ENCODE measurements around the gene DNAH2. TPM values are rescaled to one million over a fixed set of nuclear protein-coding genes. Genes with fewer than 3 reads are reported as not detected.
A peak's percentile ranks its signal among the peaks of the same experiment; 100 is the strongest.

Gene DNAH2
- total RNA-seq, 1 donor from 2014 or later, result 0.09 TPM

- peaks cover 11% of the 10 kb centered on the region for H3K27me3 Mint-ChIP-seq (ENCODE audit: insufficient read depth, low read depth)
- Histone ChIP-seq H2AFZ (replicated peaks) (no peak overlapping the region), H3K9ac (no peak overlapping the region), H3F3A (ENCODE audit: low read depth) (peaks cover 80% of the 10 kb centered on the region), H3K36me3 (peaks cover 9% of the 10 kb centered on the region), H3K27ac (no peak overlapping the region), H3K4me2 (peak overlapping the region; percentile 94), H3K4me3 (peak overlapping the region; percentile 74), H3K27me3 (peaks cover 16% of the 10 kb centered on the region), H4K20me1 (ENCODE audit: low read depth) (peaks cover 76% of the 10 kb centered on the region), H3K9me3 (ENCODE audit: low read depth) (no peaks in the 10 kb centered on the region), H3K79me2 (ENCODE audit: low read depth) (peaks cover 15% of the 10 kb centered on the region), H3K4me1 (peaks cover 43% of the 10 kb centered on the region)
- no peaks in the 10 kb centered on the region for H3K9me3 Mint-ChIP-seq
- peak overlapping the region; percentile 73 for H3K4me3 Mint-ChIP-seq
- peaks cover 17% of the 10 kb centered on the region for H3K36me3 Mint-ChIP-seq
- peaks cover 21% of the 10 kb centered on the region for H3K4me1 Mint-ChIP-seq
- no peak overlapping the region for H3K27ac Mint-ChIP-seq
- peak; percentile 65 for DNase-seq (ENCODE audit: low spot score)
- TF ChIP-seq CTCF (IDR thresholded peaks at IDR 0.05) (no peak), EZH2 (IDR thresholded peaks at IDR 0.05) (no peak), EZH2phosphoT487 (IDR thresholded peaks at IDR 0.05) (no peak)
Measured at GRCh38 chr17:7853691-7854038, 136.1 kb downstream of the DNAH2 start.

DNA sequence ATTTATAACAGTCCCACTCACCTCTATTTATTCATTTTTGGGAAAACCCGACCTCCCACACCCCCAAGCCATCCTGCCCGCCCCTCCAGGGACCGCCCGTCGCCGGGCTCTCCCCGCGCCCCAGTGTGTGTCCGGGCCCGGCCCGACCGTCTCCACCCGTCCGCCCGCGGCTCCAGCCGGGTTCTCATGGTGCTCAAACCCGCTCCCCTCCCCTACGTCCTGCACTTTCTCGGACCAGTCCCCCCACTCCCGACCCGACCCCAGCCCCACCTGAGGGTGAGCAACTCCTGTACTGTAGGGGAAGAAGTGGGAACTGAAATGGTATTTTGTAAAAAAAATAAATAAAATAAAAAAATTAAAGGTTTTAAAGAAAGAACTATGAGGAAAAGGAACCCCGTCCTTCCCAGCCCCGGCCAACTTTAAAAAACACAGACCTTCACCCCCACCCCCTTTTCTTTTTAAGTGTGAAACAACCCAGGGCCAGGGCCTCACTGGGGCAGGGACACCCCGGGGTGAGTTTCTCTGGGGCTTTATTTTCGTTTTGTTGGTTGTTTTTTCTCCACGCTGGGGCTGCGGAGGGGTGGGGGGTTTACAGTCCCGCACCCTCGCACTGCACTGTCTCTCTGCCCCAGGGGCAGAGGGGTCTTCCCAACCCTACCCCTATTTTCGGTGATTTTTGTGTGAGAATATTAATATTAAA, 136.7 kb downstream of the DNAH2 start:
- peaks cover 16% of the 10 kb centered on the region for H3K27me3 ChIP-seq
- Mint-ChIP-seq H3K27me3 (ENCODE audit: insufficient read depth, low read depth) (peaks cover 11% of the 10 kb centered on the region), H3K9me3 (no peaks in the 10 kb centered on the region), H3K4me3 (peak overlapping the region; percentile 73), H3K36me3 (peaks cover 17% of the 10 kb centered on the region), H3K4me1 (peaks cover 21% of the 10 kb centered on the region), H3K27ac (no peak overlapping the region)
- H3F3A ChIP-seq (ENCODE audit: low read depth), result peaks cover 85% of the 10 kb centered on the region
- no peak overlapping the region for H3K27ac ChIP-seq
- peaks cover 71% of the 10 kb centered on the region for H4K20me1 ChIP-seq (ENCODE audit: low read depth)
- no peak overlapping the region for H2AFZ ChIP-seq (replicated peaks)
- TF ChIP-seq EZH2phosphoT487 (IDR thresholded peaks at IDR 0.05) (no peak), CTCF (IDR thresholded peaks at IDR 0.05) (no peak), EZH2 (IDR thresholded peaks at IDR 0.05) (no peak)
- H3K4me2 ChIP-seq, result peak overlapping the region; percentile 94
- peak; percentile 59 for DNase-seq (ENCODE audit: low spot score)
- H3K79me2 ChIP-seq (ENCODE audit: low read depth), result peaks cover 20% of the 10 kb centered on the region
- H3K4me3 ChIP-seq, result peak overlapping the region; percentile 74
- no peak overlapping the region for H3K9ac ChIP-seq
- peaks cover 9% of the 10 kb centered on the region for H3K36me3 ChIP-seq
- peaks cover 46% of the 10 kb centered on the region for H3K4me1 ChIP-seq
- no peaks in the 10 kb centered on the region for H3K9me3 ChIP-seq (ENCODE audit: low read depth)

DNA sequence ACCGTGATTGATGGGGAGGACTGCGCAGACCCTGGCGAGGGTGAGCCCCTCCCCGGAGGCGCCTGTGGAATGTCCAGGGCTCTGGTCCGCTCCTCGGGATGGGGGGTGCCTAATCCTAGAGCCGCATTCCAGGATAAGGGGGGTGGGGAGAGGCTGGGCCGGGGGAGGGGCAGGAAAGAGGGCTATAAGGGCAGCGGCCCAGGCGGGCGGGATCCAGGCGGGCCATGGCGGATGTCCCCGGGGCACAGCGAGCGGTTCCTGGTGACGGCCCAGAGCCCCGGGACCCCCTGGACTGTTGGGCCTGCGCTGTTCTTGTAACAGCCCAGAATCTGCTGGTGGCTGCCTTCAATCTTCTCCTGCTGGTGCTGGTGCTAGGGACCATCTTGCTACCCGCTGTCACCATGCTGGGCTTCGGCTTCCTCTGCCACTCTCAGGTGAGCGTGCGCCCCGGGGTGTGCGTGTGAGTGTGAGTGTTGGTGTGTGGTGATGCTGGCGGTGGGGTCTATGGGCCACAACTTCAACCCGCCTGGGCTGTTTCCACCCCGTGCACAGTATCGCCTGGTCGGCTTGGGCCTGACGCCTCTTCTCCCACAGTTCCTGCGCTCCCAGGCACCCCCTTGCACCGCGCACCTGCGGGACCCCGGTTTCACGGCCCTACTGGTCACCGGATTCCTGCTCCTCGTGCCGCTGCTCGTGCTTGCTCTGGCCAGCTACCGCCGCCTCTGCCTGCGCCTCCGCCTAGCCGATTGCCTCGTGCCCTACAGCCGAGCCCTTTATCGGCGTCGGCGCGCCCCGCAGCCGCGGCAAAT, 137.5 kb downstream of the DNAH2 start, which contains the start of gene TMEM88:
Gene TMEM88, plus strand, starts transcription at position 216 of the 809 bp plus-strand sequence. Its CDS starts 9 bp downstream, at position 225.
- no peak within 1 kb of the TSS for H2AFZ ChIP-seq (replicated peaks)
- no peak for TF ChIP-seq CTCF (IDR thresholded peaks at IDR 0.05)
- TF ChIP-seq EZH2 (IDR thresholded peaks at IDR 0.05), result no peak
- no peak for TF ChIP-seq EZH2phosphoT487 (IDR thresholded peaks at IDR 0.05)
- peaks cover 79% of the 10 kb centered on the region for H3F3A ChIP-seq (ENCODE audit: low read depth)
- no peak within 1 kb of the TSS for H3K9ac ChIP-seq
- H3K9me3 ChIP-seq (ENCODE audit: low read depth), result no peaks in the 10 kb centered on the region
- peak within 1 kb of the TSS; percentile 94 for H3K4me2 ChIP-seq
- Mint-ChIP-seq H3K36me3 (peaks cover 13% of the 10 kb centered on the region), H3K9me3 (no peaks in the 10 kb centered on the region), H3K27me3 (ENCODE audit: insufficient read depth, low read depth) (peaks cover 11% of the 10 kb centered on the region), H3K27ac (peak within 1 kb of the TSS; percentile 55), H3K4me1 (peaks cover 21% of the 10 kb centered on the region), H3K4me3 (peak within 1 kb of the TSS; percentile 73)
- H3K4me3 ChIP-seq, result peak within 1 kb of the TSS; percentile 74
- H3K4me1 ChIP-seq, result peaks cover 46% of the 10 kb centered on the region
- H3K27me3 ChIP-seq, result peaks cover 16% of the 10 kb centered on the region
- H3K36me3 ChIP-seq, result peaks cover 9% of the 10 kb centered on the region
- peaks cover 63% of the 10 kb centered on the region for H4K20me1 ChIP-seq (ENCODE audit: low read depth)
- DNase-seq (ENCODE audit: low spot score), result peak; percentile 96
- H3K27ac ChIP-seq, result no peak within 1 kb of the TSS
- H3K79me2 ChIP-seq (ENCODE audit: low read depth), result peaks cover 20% of the 10 kb centered on the region

All from neural progenitor cell (in vitro differentiated cells).